Measurements from ENCODE around the gene ELFN1.

The ELFN1 gene

DNA sequence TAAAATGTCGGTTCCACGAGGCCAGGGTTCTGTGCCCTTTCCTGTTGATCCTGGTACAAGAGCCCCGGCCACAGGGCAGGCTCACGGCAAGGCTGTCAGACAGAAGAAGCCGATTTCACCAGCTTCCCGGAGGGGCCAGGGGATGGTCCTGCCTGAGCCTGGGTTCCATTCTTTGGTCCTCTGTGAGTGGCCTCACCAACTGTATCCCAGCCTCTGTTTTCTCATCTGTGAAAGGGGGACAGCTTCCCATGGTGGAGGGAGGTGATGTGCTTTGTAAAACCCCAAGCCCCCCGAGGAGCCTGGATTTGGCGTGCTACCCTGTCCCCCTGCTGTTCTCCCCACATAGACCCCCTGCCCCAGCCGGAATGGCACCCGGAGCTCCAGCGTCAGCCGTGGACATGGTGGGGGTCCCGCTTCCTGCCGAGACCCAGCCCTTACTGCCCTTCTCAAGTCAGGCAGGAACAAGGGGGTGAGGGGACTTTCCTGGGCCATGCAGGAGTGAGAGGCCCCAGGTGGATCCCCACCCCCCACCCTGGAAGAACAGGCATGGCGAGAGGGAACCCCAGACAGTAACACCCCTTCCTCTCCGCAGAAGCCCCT is 28.3 kb upstream of the ELFN1 start:
- no peak for DNase-seq (ENCODE audit: low read depth)
- no peak overlapping the region for H3K4me3 ChIP-seq (ENCODE audit: low read depth, low read length)
- TF ChIP-seq, protein P1, sequence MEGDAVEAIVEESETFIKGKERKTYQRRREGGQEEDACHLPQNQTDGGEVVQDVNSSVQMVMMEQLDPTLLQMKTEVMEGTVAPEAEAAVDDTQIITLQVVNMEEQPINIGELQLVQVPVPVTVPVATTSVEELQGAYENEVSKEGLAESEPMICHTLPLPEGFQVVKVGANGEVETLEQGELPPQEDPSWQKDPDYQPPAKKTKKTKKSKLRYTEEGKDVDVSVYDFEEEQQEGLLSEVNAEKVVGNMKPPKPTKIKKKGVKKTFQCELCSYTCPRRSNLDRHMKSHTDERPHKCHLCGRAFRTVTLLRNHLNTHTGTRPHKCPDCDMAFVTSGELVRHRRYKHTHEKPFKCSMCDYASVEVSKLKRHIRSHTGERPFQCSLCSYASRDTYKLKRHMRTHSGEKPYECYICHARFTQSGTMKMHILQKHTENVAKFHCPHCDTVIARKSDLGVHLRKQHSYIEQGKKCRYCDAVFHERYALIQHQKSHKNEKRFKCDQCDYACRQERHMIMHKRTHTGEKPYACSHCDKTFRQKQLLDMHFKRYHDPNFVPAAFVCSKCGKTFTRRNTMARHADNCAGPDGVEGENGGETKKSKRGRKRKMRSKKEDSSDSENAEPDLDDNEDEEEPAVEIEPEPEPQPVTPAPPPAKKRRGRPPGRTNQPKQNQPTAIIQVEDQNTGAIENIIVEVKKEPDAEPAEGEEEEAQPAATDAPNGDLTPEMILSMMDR (IDR thresholded peaks at IDR 0.05; ENCODE audit: low read depth, low read length, missing control alignments) = no peak

DNA sequence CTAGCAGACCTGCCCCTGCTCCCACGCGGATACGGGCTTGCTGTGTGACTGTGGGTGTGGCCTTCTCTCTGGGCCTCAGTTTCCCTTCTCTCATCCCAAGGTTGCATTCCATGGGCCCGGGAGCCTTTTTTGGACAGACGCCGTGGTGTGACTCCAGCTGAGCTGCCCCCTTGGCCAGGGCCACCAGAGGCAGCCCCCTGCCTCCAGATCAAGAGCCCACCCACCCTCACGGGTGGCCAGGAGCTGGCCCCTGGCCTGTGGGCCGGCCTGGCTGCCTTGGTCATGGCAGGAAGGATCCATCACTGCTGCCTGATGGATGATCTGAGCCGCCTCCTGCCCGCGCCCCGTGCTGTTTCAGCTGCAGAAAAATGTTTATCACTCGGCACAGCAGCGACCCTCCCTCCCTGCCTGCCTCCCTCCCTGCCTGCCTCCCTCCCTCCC is 27.8 kb upstream of the ELFN1 start:
- no peak overlapping the region for H3K4me3 ChIP-seq (ENCODE audit: low read depth, low read length)
- TF ChIP-seq, protein P1 (IDR thresholded peaks at IDR 0.05; ENCODE audit: low read depth, low read length, missing control alignments) = no peak
- no peak for DNase-seq (ENCODE audit: low read depth)

GRCh38 chr7:1643270-1644092 is 26.6 kb upstream of the ELFN1 start:
- TF ChIP-seq, protein P1 (IDR thresholded peaks at IDR 0.05; ENCODE audit: low read depth, low read length, missing control alignments) = no peak
- H3K4me3 ChIP-seq (ENCODE audit: low read depth, low read length) = no peak overlapping the region
- no peak for DNase-seq (ENCODE audit: low read depth)

- TF ChIP-seq, protein P1 (IDR thresholded peaks at IDR 0.05; ENCODE audit: low read depth, low read length, missing control alignments) = no peak
- no peak for DNase-seq (ENCODE audit: low read depth)
Observed at GRCh38 chr7:1644341-1645070, 25.6 kb upstream of the ELFN1 start.

GRCh38 chr7:1645071-1645409 is 25.0 kb upstream of the ELFN1 start:
- TF ChIP-seq, protein P1 (IDR thresholded peaks at IDR 0.05; ENCODE audit: low read depth, low read length, missing control alignments) = no peak
- DNase-seq (ENCODE audit: low read depth) = no peak
- no peak overlapping the region for H3K4me3 ChIP-seq (ENCODE audit: low read depth, low read length)

More at GRCh38 chr7:1644341-1645070, 25.6 kb upstream of the ELFN1 start:
- H3K4me3 ChIP-seq (ENCODE audit: low read depth, low read length) = no peak overlapping the region

GRCh38 chr7:1645476-1645875 is 24.6 kb upstream of the ELFN1 start:
- H3K4me3 ChIP-seq (ENCODE audit: low read depth, low read length) = no peak overlapping the region
- no peak for DNase-seq (ENCODE audit: low read depth)
- TF ChIP-seq, protein P1 (IDR thresholded peaks at IDR 0.05; ENCODE audit: low read depth, low read length, missing control alignments) = no peak
